SH-SY5Y (cell line): Measurements from ENCODE around the gene RNU7-1.

Source experiments
- GATA2 ChIP-seq: IDR thresholded peaks from 2 replicates; pipeline ENCODE4 v1.6.1; 2011; ENCODE audit warnings: mild to moderate bottlenecking, low read depth, low read length
- GATA3 ChIP-seq: IDR thresholded peaks from 2 replicates; pipeline ENCODE4 v1.6.1; 2011; ENCODE audit warnings: low read depth, mild to moderate bottlenecking, low read length, moderate library complexity

DNA sequence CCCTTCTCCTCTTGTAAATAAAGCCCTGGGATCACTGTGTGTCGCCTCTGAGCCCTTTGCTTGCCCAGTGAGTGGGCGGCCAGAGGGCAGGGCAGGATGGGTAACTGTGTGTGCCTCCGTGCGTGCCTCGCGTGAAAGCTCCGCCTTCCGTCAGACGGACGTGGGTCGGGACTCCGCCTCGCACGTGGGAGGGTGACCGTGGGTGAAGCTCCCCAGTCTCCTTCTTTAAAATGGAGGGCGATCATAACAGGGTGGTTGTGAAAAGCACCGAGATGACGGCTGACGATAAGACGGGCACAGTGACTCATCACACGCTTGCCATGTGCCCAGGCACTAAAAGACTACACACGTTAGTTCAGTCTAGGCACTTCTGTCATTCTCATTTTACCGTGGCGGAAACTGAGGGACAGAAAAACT, 17.7 kb downstream of the RNU7-1 start:
- TF ChIP-seq GATA3 (no peak), GATA2 (no peak)
